ENCODE data around the gene DDOST.
"Not testable (repeated sequence)": the region's sequence is repeated elsewhere in the genome, so short reads cannot be mapped to it uniquely, and the experiment has no call there.

The DDOST gene

DNA sequence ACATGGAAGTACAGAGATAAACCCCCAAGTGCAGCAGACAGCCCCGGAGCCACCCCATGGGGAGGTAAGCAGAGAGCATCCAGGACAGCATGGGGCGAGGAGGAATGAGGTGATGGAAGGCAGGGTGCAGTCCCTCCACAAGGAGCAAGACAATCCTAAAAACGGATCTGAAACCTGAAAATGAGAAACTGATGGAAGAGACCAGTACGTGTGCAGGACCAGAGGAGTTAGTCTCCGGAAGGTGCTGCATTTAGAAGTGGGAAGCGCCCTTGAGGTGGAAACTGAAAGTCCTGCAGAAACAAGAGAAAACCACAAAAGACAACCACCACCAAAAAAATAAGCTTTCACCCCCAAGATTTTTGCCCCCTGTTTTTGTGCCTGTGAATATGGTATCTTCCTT, 17.4 kb upstream of the DDOST start:
- TF ChIP-seq CTCF (IDR thresholded peaks at IDR 0.05; ENCODE audit: control extremely low read depth, extremely low read depth, low read depth, missing control alignments) = no peak
- ChIA-PET CTCF (interaction anchor here (2.0 kb wide), 2 partner anchors 12 to 18 kb away, joined by 5 to 6 read pairs; no protein-coding TSS in a partner anchor), POLR2A (no interaction called here)

DNA sequence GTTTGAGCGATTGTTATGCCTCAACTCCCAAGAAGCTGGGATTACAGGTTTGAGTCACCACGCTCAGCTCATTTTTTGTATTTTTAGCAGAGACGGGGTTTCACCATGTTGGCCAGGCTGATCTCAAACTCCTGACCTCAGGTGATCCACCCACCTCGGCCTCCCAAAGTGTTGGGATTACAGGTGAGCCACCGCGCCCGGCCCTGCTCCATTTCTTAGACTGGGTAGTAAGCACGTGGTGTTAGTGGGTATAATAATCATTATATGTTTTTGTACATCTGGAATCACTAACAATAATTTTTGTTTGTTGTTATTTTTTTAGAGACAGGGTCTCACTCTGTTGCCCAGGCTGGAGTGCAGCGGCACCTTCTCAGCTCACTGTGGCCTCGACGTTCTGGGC, 12.5 kb upstream of the DDOST start:
- POLR2A ChIA-PET; DNase-seq (ENCODE audit: extremely low spot score): not testable (repeated sequence)
- CTCF ChIA-PET = interaction anchor here (0.9 to 1.0 kb wide), 2 partner anchors 23 to 41 kb away, joined by 3 to 5 read pairs; no protein-coding TSS in a partner anchor

More for the DNA sequence above, 17.4 kb upstream of the DDOST start:
- DNase-seq (ENCODE audit: extremely low spot score) = peak; percentile 61

GRCh38 chr1:20672265-20672632, 11.1 kb upstream of the DDOST start:
- no peak for TF ChIP-seq CTCF (IDR thresholded peaks at IDR 0.05; ENCODE audit: control extremely low read depth, extremely low read depth, low read depth, missing control alignments)
- no peak for DNase-seq (ENCODE audit: extremely low spot score)
- POLR2A ChIA-PET = no interaction called here
- CTCF ChIA-PET = no interaction called here

- ChIA-PET POLR2A (no interaction called here), CTCF (no interaction called here)
- no peak for TF ChIP-seq CTCF (IDR thresholded peaks at IDR 0.05; ENCODE audit: control extremely low read depth, extremely low read depth, low read depth, missing control alignments)
- no peak for DNase-seq (ENCODE audit: extremely low spot score)
Observed at GRCh38 chr1:20670936-20671335, 9.8 kb upstream of the DDOST start.

- ChIA-PET POLR2A (no interaction called here), CTCF (interaction anchor here (1.2 to 1.6 kb wide), 3 partner anchors 9 to 28 kb away, joined by 3 to 4 read pairs (median 3); no protein-coding TSS in a partner anchor)
- DNase-seq (ENCODE audit: extremely low spot score) = no peak
- TF ChIP-seq CTCF (IDR thresholded peaks at IDR 0.05; ENCODE audit: control extremely low read depth, extremely low read depth, low read depth, missing control alignments) = no peak
Observed at GRCh38 chr1:20668581-20668980, 7.4 kb upstream of the DDOST start.

DNA sequence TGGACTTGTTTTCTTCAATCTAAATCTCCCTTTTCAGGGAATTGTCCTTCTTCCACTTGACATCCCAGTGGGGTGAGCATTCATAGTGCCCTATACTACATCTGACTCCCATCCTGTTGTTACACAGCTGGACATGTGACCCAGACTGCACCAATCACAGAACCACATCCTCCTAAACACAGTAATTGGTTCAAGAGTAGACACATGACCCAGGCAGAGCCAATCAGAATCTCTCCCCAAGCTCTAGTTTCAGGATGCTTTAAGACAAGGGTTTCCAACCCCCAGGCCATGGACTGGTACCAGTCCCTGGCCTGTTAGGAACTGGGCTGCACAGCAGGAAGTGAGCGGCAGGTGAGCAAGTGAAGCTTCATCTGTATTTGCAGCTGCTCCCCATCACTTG, 5.6 kb upstream of the DDOST start:
- POLR2A ChIA-PET = no interaction called here

DNA sequence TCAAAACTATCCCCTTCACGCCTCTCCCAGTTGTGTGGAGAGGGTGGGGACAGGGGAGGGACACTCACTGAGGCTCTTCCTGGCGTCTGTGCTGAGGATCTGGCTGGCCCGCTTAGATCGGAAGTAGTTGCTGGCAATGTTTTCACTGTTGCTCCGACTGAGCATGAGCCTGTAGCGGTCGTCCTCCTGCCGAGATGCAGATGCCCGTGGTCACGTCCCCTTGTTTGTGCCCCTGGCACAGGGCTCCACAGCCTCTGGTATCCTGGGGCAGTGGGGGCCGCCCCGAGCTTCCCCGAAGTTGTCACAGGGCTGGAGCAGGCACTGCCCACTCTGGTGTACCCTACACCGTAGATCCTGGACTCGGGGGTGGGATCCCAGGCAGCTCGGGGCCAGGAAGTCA, 5.0 kb upstream of the DDOST start:
- DNase-seq (ENCODE audit: extremely low spot score) = no peak
- ChIA-PET CTCF (interaction anchor here (1.0 to 1.7 kb wide), 6 partner anchors 10 to 529 kb away, joined by 3 to 6 read pairs (median 4); no protein-coding TSS in a partner anchor), POLR2A (no interaction called here)
- no peak for TF ChIP-seq CTCF (IDR thresholded peaks at IDR 0.05; ENCODE audit: control extremely low read depth, extremely low read depth, low read depth, missing control alignments)

More for the DNA sequence above, 5.6 kb upstream of the DDOST start:
- CTCF ChIA-PET = interaction anchor here (1.0 to 1.7 kb wide), 5 partner anchors 9 to 528 kb away, joined by 3 to 6 read pairs (median 5); no protein-coding TSS in a partner anchor
- no peak for DNase-seq (ENCODE audit: extremely low spot score)
- no peak for TF ChIP-seq CTCF (IDR thresholded peaks at IDR 0.05; ENCODE audit: control extremely low read depth, extremely low read depth, low read depth, missing control alignments)

Measured in GM10248 (cell line).